Cardiac fibroblast (primary cell): Measurements from ENCODE around the gene ANKRD40.

Experiments used
- DNase-seq, 2 donors: peaks; one replicate each; pipeline versions ENCODE4 v3.0.0 to v3.0.0-alpha.2; 2010; ENCODE audit warnings: low read depth in 2 of 2
- H3K4me3 ChIP-seq, 2 donors: replicated peaks in 1 of 2; 1 replicate in 1 of 2; 2 replicates in 1 of 2; pipeline ENCODE4 v1.5.1; 2011; ENCODE audit warnings: low read depth in 2 of 2, low read length in 2 of 2, mild to moderate bottlenecking in 2 of 2, moderate library complexity in 1 of 2
- CTCF ChIP-seq: IDR thresholded peaks from one replicate; pipeline ENCODE4 v1.5.1; 2011; ENCODE audit warnings: low read depth, mild to moderate bottlenecking, low read length, inconsistent platforms

The ANKRD40 gene

GRCh38 chr17:50722746-50723145 lies 15.0 kb upstream of the ANKRD40 start:
- no peak for TF ChIP-seq CTCF
- no peak overlapping the region for H3K4me3 ChIP-seq
- DNase-seq = no peak

- no peak for TF ChIP-seq CTCF
- DNase-seq = peak in 1 of 2 donors; percentile 24
- H3K4me3 ChIP-seq = peak overlapping the region; percentile 75 to 83
Measured at GRCh38 chr17:50721194-50722010, 13.7 kb upstream of the ANKRD40 start.

DNA sequence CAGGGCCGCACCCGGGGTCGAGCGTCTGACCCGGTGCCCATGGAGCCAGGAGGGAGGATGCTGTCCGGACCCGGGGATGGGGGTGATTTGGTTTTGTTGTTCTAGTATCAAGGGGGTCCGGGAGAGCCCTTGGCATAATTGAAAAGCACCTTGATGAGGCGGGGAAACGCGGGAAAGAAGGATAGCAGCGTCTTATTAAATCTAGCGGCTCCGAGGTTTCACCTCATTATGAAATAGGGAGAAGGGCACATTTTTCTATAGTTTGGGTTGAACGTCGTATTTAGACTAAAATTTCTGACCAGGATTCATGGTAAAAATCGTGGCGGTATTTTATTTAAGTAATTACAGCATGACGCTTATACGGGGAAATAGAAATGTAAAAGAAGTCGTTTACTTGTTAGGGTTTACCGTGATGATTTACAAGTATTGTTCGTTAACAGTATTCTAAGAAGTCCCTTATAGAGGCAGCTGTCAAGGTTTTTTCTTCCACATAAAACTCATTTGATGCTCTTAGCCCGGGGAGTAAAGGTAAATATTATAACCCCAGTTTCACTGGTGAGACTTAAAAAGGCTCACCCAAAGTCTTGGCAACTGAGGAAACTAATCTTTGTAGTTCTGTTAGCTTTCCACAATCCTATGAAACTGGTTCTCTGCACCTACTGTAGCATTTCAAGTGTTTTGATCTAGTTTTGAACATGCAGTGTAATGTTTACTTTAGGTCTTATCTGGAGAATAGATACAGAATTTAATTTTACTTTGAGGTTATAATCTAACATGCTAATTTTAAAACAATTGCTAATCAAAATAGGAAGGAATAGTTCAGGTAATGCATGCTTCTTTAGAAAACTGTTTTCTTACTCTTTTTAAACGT lies 12.4 kb upstream of the ANKRD40 start:
- no peak for DNase-seq
- H3K4me3 ChIP-seq = peak overlapping the region; percentile 75 to 83
- no peak for TF ChIP-seq CTCF

GRCh38 chr17:50719144-50719923 lies 11.6 kb upstream of the ANKRD40 start, which contains the start of gene LUC7L3:
Gene LUC7L3, plus strand, starts transcription at chr17:50719603. Its CDS starts 130 bp downstream, at chr17:50719733.
- TF ChIP-seq CTCF = no peak
- peak within 1 kb of the TSS; percentile 75 to 83 for H3K4me3 ChIP-seq
- DNase-seq = peak; percentile 95 to 96

- no peak for DNase-seq
- H3K4me3 ChIP-seq = no peak overlapping the region
- TF ChIP-seq CTCF = no peak
Measured at GRCh38 chr17:50715471-50715870, 7.8 kb upstream of the ANKRD40 start.

DNA sequence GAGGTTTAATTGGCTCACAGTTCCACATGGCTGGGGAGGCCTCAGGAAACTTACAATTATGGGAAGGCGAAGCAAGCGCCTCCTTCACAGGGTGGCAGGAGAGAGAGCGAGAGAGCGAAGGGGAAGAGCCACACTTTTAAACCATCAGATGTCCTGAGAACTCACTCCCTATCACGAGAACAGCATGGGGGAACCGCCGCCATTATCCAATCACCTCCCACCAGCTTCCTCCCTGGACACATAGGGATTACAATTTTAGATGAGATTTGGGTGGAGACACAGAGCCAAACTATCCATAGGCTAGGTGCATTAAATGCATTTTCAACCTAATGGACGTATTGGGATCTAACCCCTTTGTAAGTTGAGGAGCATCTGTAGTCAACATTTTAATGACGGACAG lies 4.9 kb upstream of the ANKRD40 start:
- DNase-seq = no peak
- H3K4me3 ChIP-seq = no peak overlapping the region
- TF ChIP-seq CTCF = no peak
